Upper lobe of left lung (tissue), 6 donors: ENCODE measurements around the gene OPA3. TPM values are rescaled to one million over a fixed set of nuclear protein-coding genes. Genes with fewer than 3 reads are reported as not detected.

ENCODE experiments used
- ATAC-seq, 2 donors: fragments of 200-7000 bp; cut with Tn5 transposase; one replicate each; pipeline ENCODE4 v1.9.1; 2022; ENCODE audit warnings: mild to moderate bottlenecking in 2 of 2, moderate library complexity in 2 of 2; ENCODE audit not compliant: low FRiP score in 2 of 2
- DNase-seq, 2 donors: peaks; one replicate each; pipeline ENCODE4 v3.0.0-alpha.2; 2019 to 2020
- H3K27ac ChIP-seq, 4 donors: fragments of 200-600 bp; sonication (generic); one replicate each; pipeline ENCODE4 v1.5.1; 2016 to 2019
- H3K27me3 ChIP-seq, 4 donors: fragments of 200-600 bp; sonication (generic); one replicate each; pipeline ENCODE4 v1.5.1; 2017 to 2019
- H3K36me3 ChIP-seq, 4 donors: fragments of 200-600 bp; sonication (generic); one replicate each; pipeline ENCODE4 v1.5.1; 2016 to 2019
- H3K4me1 ChIP-seq, 4 donors: fragments of 200-600 bp; sonication (generic); one replicate each; pipeline ENCODE4 v1.5.1; 2018 to 2019
- H3K4me3 ChIP-seq, 4 donors: fragments of 200-600 bp; sonication (generic); one replicate each; pipeline ENCODE4 v1.5.1; 2017 to 2019; ENCODE audit warnings: mild to moderate bottlenecking in 2 of 4, moderate library complexity in 1 of 4
- H3K9me3 ChIP-seq, 4 donors: fragments of 200-600 bp; sonication (generic); one replicate each; pipeline ENCODE4 v1.5.1; 2018 to 2019
- CTCF ChIP-seq, 6 experiments: fragments of 450-650 bp in 4 of 6; fragments of 200-600 bp in 2 of 6; sonication (generic) in 2 of 6; IDR thresholded peaks; one replicate each; pipeline ENCODE4 v1.5.1; 2016 to 2019; ENCODE audit warnings: antibody characterized with exemption in 6 of 6
- EP300 ChIP-seq, 4 donors: sonication (generic); formaldehyde crosslinking; IDR thresholded peaks; one replicate each; pipeline ENCODE4 v1.5.1; 2017; ENCODE audit warnings: antibody characterized with exemption in 4 of 4, control low read depth in 2 of 4
- POLR2A ChIP-seq, 4 donors: fragments of 450-650 bp; IDR thresholded peaks; one replicate each; pipeline ENCODE4 v1.5.1; 2016 to 2017; ENCODE audit warnings: antibody characterized with exemption in 4 of 4, mild to moderate bottlenecking in 2 of 4
- POLR2AphosphoS5 ChIP-seq, 2 donors: sonication (generic); formaldehyde crosslinking; IDR thresholded peaks; one replicate each; pipeline ENCODE4 v1.5.1; 2017; ENCODE audit warnings: antibody characterized with exemption in 2 of 2
- WGBS, 2 donors: methylation state at CpG; one replicate each; pipeline ENCODE4 v1.1.5; 2017 to 2018; 5-methylcytosine and 5-hydroxymethylcytosine counted together
- total RNA-seq, 6 donors: library from RNA; depleted of rRNA in 4 of 6; stranded (reverse); fragments of >200 nt in 4 of 6; gene quantifications; one replicate each; pipeline versions ENCODE4 v1.1.0 to v1.2.1, GENCODE V29; 2016 to 2021
- donor health status: DM: no; HTN: no; CAD: no; lungs with moderate emphysema.
- donor health status: DM: no; HTN: yes; CAD: no; lungs with severe emphysema.

OPA3 gene
- total RNA-seq, 6 donors from 2014 or later = 9.9 to 14.3 (median 12.7) TPM

- no peaks in the 10 kb centered on the region for H3K27me3 ChIP-seq
- H3K27ac ChIP-seq = no peak overlapping the region
- no peaks in the 10 kb centered on the region for H3K36me3 ChIP-seq
- no peaks in the 10 kb centered on the region for H3K9me3 ChIP-seq
- H3K4me1 ChIP-seq = no peaks in the 10 kb centered on the region
- 87 to 93% methylated on average over 2 of the region's 2 CpGs for WGBS, 2 donors
- TF ChIP-seq EP300 (IDR thresholded peaks at IDR 0.05) (no peak), CTCF (IDR thresholded peaks at IDR 0.05) (no peak), POLR2A (IDR thresholded peaks at IDR 0.05) (no peak)
- DNase-seq (no peak), ATAC-seq (no peak)
- no peak overlapping the region for H3K4me3 ChIP-seq
Observed at GRCh38 chr19:45567609-45568008, 17.0 kb downstream of the OPA3 start.

GRCh38 chr19:45564131-45564780 is 20.3 kb downstream of the OPA3 start:
- Histone ChIP-seq H3K4me1 (no peaks in the 10 kb centered on the region), H3K4me3 (no peak overlapping the region), H3K27ac (no peak overlapping the region), H3K27me3 (no peaks in the 10 kb centered on the region), H3K9me3 (no peaks in the 10 kb centered on the region), H3K36me3 (no peaks in the 10 kb centered on the region)
- DNase-seq (no peak), ATAC-seq (no peak)
- 75 to 88% methylated on average over 5 of the region's 5 CpGs for WGBS, 2 donors
- no peak for TF ChIP-seq POLR2AphosphoS5 (IDR thresholded peaks at IDR 0.05)
- no peak for TF ChIP-seq CTCF (IDR thresholded peaks at IDR 0.05)
- TF ChIP-seq EP300 (IDR thresholded peaks at IDR 0.05) = no peak
- TF ChIP-seq POLR2A (IDR thresholded peaks at IDR 0.05) = no peak

- H3K4me1 ChIP-seq = peaks cover 0 to 7% (median 0%) of the 10 kb centered on the region in 4 donors
- no peaks in the 10 kb centered on the region for H3K36me3 ChIP-seq
- no peaks in the 10 kb centered on the region for H3K27me3 ChIP-seq
- no peak overlapping the region for H3K27ac ChIP-seq
- no peak overlapping the region for H3K4me3 ChIP-seq
- DNase-seq (no peak), ATAC-seq (no peak)
- 86 to 97% methylated on average over 9 to 11 of the region's 11 CpGs for WGBS, 2 donors
- TF ChIP-seq POLR2AphosphoS5 (IDR thresholded peaks at IDR 0.05) (no peak), POLR2A (IDR thresholded peaks at IDR 0.05) (no peak), CTCF (IDR thresholded peaks at IDR 0.05) (no peak), EP300 (IDR thresholded peaks at IDR 0.05) (no peak)
- no peaks in the 10 kb centered on the region for H3K9me3 ChIP-seq
Observed at GRCh38 chr19:45560686-45561085, 23.9 kb downstream of the OPA3 start.

GRCh38 chr19:45560038-45560437 is 24.6 kb downstream of the OPA3 start:
- Histone ChIP-seq H3K27ac (no peak overlapping the region), H3K27me3 (no peaks in the 10 kb centered on the region), H3K9me3 (no peaks in the 10 kb centered on the region), H3K36me3 (no peaks in the 10 kb centered on the region), H3K4me3 (no peak overlapping the region), H3K4me1 (peaks cover 0 to 7% (median 0%) of the 10 kb centered on the region in 4 donors)
- DNase-seq (no peak), ATAC-seq (peak in 1 of 2 donors; percentile 8)
- 90 to 97% methylated on average over 5 of the region's 5 CpGs for WGBS, 2 donors
- TF ChIP-seq POLR2AphosphoS5 (IDR thresholded peaks at IDR 0.05) (no peak), CTCF (IDR thresholded peaks at IDR 0.05) (no peak), EP300 (IDR thresholded peaks at IDR 0.05) (no peak), POLR2A (IDR thresholded peaks at IDR 0.05) (no peak)

GRCh38 chr19:45558399-45558878 is 26.2 kb downstream of the OPA3 start:
- no peaks in the 10 kb centered on the region for H3K27me3 ChIP-seq
- no peak overlapping the region for H3K27ac ChIP-seq
- no peaks in the 10 kb centered on the region for H3K9me3 ChIP-seq
- TF ChIP-seq POLR2A (IDR thresholded peaks at IDR 0.05) = no peak
- no peak for TF ChIP-seq EP300 (IDR thresholded peaks at IDR 0.05)
- peak; percentile 22 to 66 (median 48) for TF ChIP-seq CTCF (IDR thresholded peaks at IDR 0.05)
- DNase-seq (peak in 1 of 2 donors; percentile 65), ATAC-seq (peak; percentile 63 to 76)
- peaks cover 0 to 7% (median 0%) of the 10 kb centered on the region in 4 donors for H3K4me1 ChIP-seq
- 47 to 57% methylated on average over 10 of the region's 10 CpGs for WGBS, 2 donors
- H3K4me3 ChIP-seq = no peak overlapping the region
- H3K36me3 ChIP-seq = peaks cover 0 to 4% (median under 1%) of the 10 kb centered on the region in 4 donors
